ENCODE measurements around the gene TTC24. TPM values are rescaled to one million over a fixed set of nuclear protein-coding genes. Genes with fewer than 3 reads are reported as not detected.

The TTC24 gene
- not detected in 5 replicates for total RNA-seq (2022; extraction: Qiagen RNA extraction)

GRCh38 chr1:156579472-156579871 lies at the start of gene TTC24:
Gene TTC24, plus strand, starts transcription at chr1:156579723. Its CDS starts 1,642 bp downstream, at chr1:156581365.

GRCh38 chr1:156571919-156572662 lies 7.4 kb upstream of the TTC24 start, which contains the start of gene IQGAP3:
Gene IQGAP3, minus strand, starts transcription at chr1:156572565. Its CDS starts 36 bp downstream, at chr1:156572529.

DNA sequence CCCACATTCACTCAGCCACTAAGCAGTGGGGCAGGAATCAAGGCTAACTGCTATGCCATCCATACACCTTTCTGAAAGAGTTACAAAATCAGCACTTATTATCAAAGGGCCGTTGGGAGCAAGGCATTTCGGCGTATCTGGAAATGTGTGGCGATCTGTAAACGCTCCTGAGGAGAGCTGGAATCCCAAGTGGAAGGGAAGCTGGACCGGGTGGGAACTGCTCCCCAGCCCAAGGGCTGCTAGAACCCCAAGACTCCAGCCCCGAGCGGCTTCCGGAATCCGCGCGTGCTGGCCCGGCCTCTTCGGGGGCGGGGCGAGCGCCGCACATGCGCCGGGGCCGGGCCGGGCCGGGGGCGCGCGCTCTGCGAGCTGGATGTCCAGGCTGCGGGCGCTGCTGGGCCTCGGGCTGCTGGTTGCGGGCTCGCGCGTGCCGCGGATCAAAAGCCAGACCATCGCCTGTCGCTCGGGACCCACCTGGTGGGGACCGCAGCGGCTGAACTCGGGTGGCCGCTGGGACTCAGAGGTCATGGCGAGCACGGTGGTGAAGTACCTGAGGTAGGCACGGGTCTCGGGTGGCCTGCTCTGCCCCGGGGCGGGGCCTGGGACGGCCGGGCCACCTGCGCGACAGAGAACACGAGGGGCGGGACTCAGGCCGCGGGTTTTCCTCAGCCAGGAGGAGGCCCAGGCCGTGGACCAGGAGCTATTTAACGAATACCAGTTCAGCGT lies 12.1 kb downstream of the TTC24 start, which contains the start of gene NAXE:
NAXE (plus strand) TSS at position 345 of the 726 bp plus-strand sequence; CDS start at position 374, 29 bp downstream.

DNA sequence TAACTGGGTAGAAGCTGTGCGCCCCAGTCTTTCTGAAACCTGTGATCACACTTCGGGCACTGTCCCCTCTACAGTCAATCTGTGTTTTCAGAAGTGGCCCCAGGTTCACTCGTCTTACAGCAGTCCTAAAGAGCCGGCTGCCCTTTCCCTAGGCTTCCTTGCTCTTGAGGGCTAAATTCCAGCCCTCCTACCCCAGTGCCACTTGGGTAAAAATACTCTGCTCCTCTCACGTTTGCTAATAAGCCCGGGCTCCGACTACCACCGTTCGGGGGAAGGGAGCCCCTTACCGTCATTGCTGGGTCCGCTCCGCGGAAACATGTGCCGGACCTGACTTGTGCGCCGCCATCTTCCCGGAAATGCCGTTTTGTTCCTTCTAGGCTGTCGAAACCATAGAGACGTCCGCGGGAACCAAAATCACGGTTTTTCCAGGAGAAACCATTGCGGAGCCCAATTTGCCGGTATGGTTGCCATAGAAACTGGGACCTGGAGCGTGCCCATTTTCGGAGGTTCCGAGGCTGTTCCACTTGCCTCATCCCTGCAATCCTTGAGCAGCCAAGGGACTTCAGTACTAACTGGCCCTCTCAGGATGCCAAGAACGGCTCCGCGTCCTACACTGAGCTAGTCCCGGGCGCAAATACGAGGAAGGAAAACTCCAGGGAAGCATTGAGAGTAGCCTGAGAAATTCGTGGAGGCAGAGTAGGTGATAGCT lies 21.8 kb downstream of the TTC24 start, which contains the start of gene GPATCH4:
GPATCH4 (minus strand) TSS at position 358 of the 709 bp plus-strand sequence.

GRCh38 chr1:156618853-156619581 lies 39.5 kb downstream of the TTC24 start, which contains the start of gene HAPLN2:
Gene HAPLN2, plus strand, starts transcription at chr1:156619415. Its CDS starts 4,076 bp downstream, at chr1:156623491.

Other genes with a start within 250 kb of the TTC24 start
- gene CCT3, start 241.4 kb upstream of the TTC24 start, total RNA-seq (2022; extraction: Qiagen RNA extraction), result 382 to 400 TPM (median 397 TPM) in 5 replicates
- gene TSACC, start 241.2 kb upstream of the TTC24 start, total RNA-seq (2022; extraction: Qiagen RNA extraction), result 1.6 to 3.4 TPM (median 2.1 TPM) in 5 replicates
- not detected in 5 replicates for gene RHBG, start 210.5 kb upstream of the TTC24 start, total RNA-seq (2022; extraction: Qiagen RNA extraction)
- gene MEF2D, start 78.9 kb upstream of the TTC24 start, total RNA-seq (2022; extraction: Qiagen RNA extraction), result 20.7 to 34.8 TPM (median 28.4 TPM) in 5 replicates
- 12.6 to 20.8 TPM (median 17.0 TPM) in 5 replicates for gene IQGAP3, start 7.2 kb upstream of the TTC24 start, total RNA-seq (2022; extraction: Qiagen RNA extraction)
- 150 to 167 TPM (median 166 TPM) in 5 replicates for gene NAXE, start 12.1 kb downstream of the TTC24 start, total RNA-seq (2022; extraction: Qiagen RNA extraction)
- gene GPATCH4, start 21.8 kb downstream of the TTC24 start, total RNA-seq (2022; extraction: Qiagen RNA extraction), result 57.4 to 85.5 TPM (median 62.9 TPM) in 5 replicates
- 0.17 to 0.18 TPM in 2 of 5 replicates, not detected in the others for gene HAPLN2, start 39.7 kb downstream of the TTC24 start, total RNA-seq (2022; extraction: Qiagen RNA extraction)
- gene BCAN, start 62.4 kb downstream of the TTC24 start, total RNA-seq (2022; extraction: Qiagen RNA extraction), result 0.12 TPM in 1 of 5 replicates, not detected in the others
- gene NES, start 97.7 kb downstream of the TTC24 start, total RNA-seq (2022; extraction: Qiagen RNA extraction), result 0.98 to 1.4 TPM (median 1.2 TPM) in 5 replicates
- 6.6 to 12.8 TPM (median 9.2 TPM) in 5 replicates for gene CRABP2, start 125.9 kb downstream of the TTC24 start, total RNA-seq (2022; extraction: Qiagen RNA extraction)
- gene METTL25B, start 148.7 kb downstream of the TTC24 start, total RNA-seq (2022; extraction: Qiagen RNA extraction), result 16.9 to 25.5 TPM (median 23.9 TPM) in 5 replicates
- 39.5 to 50.4 TPM (median 42.7 TPM) in 5 replicates for gene ISG20L2, start 149.0 kb downstream of the TTC24 start, total RNA-seq (2022; extraction: Qiagen RNA extraction)
- gene MRPL24, start 161.4 kb downstream of the TTC24 start, total RNA-seq (2022; extraction: Qiagen RNA extraction), result 180 to 214 TPM (median 184 TPM) in 5 replicates
- gene HDGF, start 172.0 kb downstream of the TTC24 start, total RNA-seq (2022; extraction: Qiagen RNA extraction), result 429 to 447 TPM (median 435 TPM) in 5 replicates
- 67.3 to 76.8 TPM (median 72.9 TPM) in 5 replicates for gene PRCC, start 187.8 kb downstream of the TTC24 start, total RNA-seq (2022; extraction: Qiagen RNA extraction)
- 2.4 to 4.2 TPM (median 3.4 TPM) in 5 replicates for gene SH2D2A, start 237.1 kb downstream of the TTC24 start, total RNA-seq (2022; extraction: Qiagen RNA extraction)